ENCODE data around the gene BMP6. TPM values are rescaled to one million over a fixed set of nuclear protein-coding genes. Genes with fewer than 3 reads are reported as not detected.

Gene BMP6
- total RNA-seq, 2 donors from 2014 or later = 0.62 to 2.1 TPM

DNA sequence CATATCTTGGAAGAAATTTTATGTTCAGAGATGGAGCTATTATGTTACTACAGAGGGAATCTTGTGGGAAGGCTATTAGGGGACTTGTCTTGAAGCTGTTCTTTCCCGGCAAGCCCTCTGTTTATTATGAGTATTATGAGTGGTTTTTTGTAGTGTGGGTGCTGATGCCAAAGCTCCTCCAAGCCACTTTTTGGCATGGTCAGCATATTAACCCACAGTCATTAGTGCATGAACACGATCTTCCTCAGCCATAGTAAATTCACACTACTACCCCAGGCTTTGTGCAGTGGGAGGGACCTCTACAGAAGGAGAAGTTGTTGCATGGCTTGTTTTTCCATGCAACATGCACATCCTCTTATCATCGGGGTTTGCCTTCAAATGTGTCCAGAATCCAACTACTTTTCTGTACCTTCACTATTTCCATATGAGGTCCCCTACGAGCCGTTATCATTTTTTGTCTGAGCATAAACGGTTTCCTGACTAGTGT is 6.5 kb upstream of the BMP6 start:
- TF ChIP-seq, protein P1, sequence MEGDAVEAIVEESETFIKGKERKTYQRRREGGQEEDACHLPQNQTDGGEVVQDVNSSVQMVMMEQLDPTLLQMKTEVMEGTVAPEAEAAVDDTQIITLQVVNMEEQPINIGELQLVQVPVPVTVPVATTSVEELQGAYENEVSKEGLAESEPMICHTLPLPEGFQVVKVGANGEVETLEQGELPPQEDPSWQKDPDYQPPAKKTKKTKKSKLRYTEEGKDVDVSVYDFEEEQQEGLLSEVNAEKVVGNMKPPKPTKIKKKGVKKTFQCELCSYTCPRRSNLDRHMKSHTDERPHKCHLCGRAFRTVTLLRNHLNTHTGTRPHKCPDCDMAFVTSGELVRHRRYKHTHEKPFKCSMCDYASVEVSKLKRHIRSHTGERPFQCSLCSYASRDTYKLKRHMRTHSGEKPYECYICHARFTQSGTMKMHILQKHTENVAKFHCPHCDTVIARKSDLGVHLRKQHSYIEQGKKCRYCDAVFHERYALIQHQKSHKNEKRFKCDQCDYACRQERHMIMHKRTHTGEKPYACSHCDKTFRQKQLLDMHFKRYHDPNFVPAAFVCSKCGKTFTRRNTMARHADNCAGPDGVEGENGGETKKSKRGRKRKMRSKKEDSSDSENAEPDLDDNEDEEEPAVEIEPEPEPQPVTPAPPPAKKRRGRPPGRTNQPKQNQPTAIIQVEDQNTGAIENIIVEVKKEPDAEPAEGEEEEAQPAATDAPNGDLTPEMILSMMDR (IDR thresholded peaks at IDR 0.05) = no peak
- H3K36me3 ChIP-seq = no peaks in the 10 kb centered on the region
- H3K4me1 ChIP-seq = no peaks in the 10 kb centered on the region
- H3K27me3 ChIP-seq = peaks cover 7% of the 10 kb centered on the region
- intact Hi-C loops (cut with DNase I) = no loop called here
- no peak overlapping the region for H3K4me3 ChIP-seq
- no peak overlapping the region for H3K9ac ChIP-seq (ENCODE audit: low read depth in 2 of 2, low read length in 2 of 2)
- H3K27ac ChIP-seq = no peak overlapping the region
- H3K9me3 ChIP-seq = no peaks in the 10 kb centered on the region
- no peak for DNase-seq

GRCh38 chr6:7720346-7720745 is 5.6 kb upstream of the BMP6 start:
- Histone ChIP-seq H3K4me3 (no peak overlapping the region), H3K9me3 (no peaks in the 10 kb centered on the region), H3K36me3 (no peaks in the 10 kb centered on the region), H3K27me3 (peaks cover 9% of the 10 kb centered on the region), H3K27ac (no peak overlapping the region), H3K4me1 (peaks cover under 1% of the 10 kb centered on the region), H3K9ac (ENCODE audit: low read depth in 2 of 2, low read length in 2 of 2) (no peak overlapping the region)
- DNase-seq = no peak
- intact Hi-C loops (cut with DNase I) = loop anchor here (5.0 to 10.0 kb wide), 4 partner anchors 194 to 334 kb away; partner anchors contain the start of gene TXNDC5
- TF ChIP-seq, protein P1 (IDR thresholded peaks at IDR 0.05) = no peak

DNA sequence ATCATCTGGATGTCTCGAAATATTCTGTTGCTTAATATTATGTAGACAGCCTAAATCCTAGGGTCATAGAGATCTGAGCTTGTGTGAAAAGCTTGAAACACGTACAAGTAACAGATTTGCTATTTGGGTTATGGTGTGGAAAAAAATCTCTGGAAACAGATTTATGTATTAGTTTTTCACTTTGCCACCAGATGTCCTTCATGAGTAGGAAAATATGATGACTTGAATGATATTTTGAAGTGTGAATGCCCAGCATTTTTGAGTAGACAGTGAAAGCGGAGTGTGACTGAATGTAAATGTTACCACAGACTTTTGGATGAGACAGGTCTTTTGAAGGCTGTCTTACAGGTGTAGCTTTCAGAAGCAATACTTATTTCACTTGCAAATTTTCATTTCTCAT is 4.2 kb upstream of the BMP6 start:
- intact Hi-C loops (cut with DNase I) = loop anchor here (5.0 to 10.0 kb wide), 4 partner anchors 193 to 333 kb away; partner anchors contain the start of gene TXNDC5
- Histone ChIP-seq H3K9ac (ENCODE audit: low read depth in 2 of 2, low read length in 2 of 2) (no peak overlapping the region), H3K36me3 (no peaks in the 10 kb centered on the region), H3K4me1 (peaks cover 10% of the 10 kb centered on the region), H3K9me3 (no peaks in the 10 kb centered on the region), H3K4me3 (no peak overlapping the region), H3K27me3 (peaks cover 19% of the 10 kb centered on the region), H3K27ac (no peak overlapping the region)
- DNase-seq = no peak
- TF ChIP-seq, protein P1 (IDR thresholded peaks at IDR 0.05) = no peak

DNA sequence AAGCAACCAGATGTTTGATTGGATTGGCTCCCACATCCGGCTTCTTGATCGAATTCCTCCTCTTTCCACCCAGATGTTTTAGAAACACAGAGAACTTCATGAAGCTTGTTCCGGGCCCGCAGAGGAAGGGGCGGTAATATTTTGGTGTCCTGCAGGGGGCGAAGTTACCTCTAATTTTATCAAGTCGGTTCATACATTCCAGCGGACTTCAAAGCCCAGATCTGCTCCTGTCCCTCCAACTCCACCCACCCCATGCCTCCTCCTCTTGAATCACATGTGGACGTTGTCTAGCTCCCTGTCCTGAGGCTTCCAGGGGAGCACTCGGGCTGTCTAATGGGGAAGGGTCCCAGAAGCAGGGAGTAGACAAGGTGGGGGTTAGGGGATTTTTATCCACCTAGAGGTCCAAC is 2.9 kb upstream of the BMP6 start:
- peaks cover 15% of the 10 kb centered on the region for H3K4me1 ChIP-seq
- no peak overlapping the region for H3K9ac ChIP-seq (ENCODE audit: low read depth in 2 of 2, low read length in 2 of 2)
- intact Hi-C loops (cut with DNase I) = loop anchor here (5.0 to 10.0 kb wide), 4 partner anchors 192 to 332 kb away; partner anchors contain the start of gene TXNDC5
- DNase-seq = peak; percentile 82
- no peaks in the 10 kb centered on the region for H3K36me3 ChIP-seq
- TF ChIP-seq, protein P1 (IDR thresholded peaks at IDR 0.05) = no peak
- H3K27me3 ChIP-seq = peaks cover 31% of the 10 kb centered on the region
- no peak overlapping the region for H3K4me3 ChIP-seq
- no peak overlapping the region for H3K27ac ChIP-seq
- H3K9me3 ChIP-seq = no peaks in the 10 kb centered on the region

- H3K4me3 ChIP-seq = no peak overlapping the region
- peaks cover 15% of the 10 kb centered on the region for H3K4me1 ChIP-seq
- H3K27ac ChIP-seq = no peak overlapping the region
- intact Hi-C loops (cut with DNase I) = loop anchor here (5.0 to 10.0 kb wide), 4 partner anchors 191 to 331 kb away; partner anchors contain the start of gene TXNDC5
- DNase-seq = no peak
- TF ChIP-seq, protein P1 (IDR thresholded peaks at IDR 0.05) = no peak
- no peak overlapping the region for H3K9ac ChIP-seq (ENCODE audit: low read depth in 2 of 2, low read length in 2 of 2)
- H3K27me3 ChIP-seq = peaks cover 37% of the 10 kb centered on the region
- no peaks in the 10 kb centered on the region for H3K9me3 ChIP-seq
- no peaks in the 10 kb centered on the region for H3K36me3 ChIP-seq
These were observed 2.3 kb upstream of the BMP6 start for GRCh38 chr6:7723554-7723953.
